OCI-LY7 (cell line): ENCODE measurements around the gene SECISBP2L. TPM values are rescaled to one million over a fixed set of nuclear protein-coding genes. Genes with fewer than 3 reads are reported as not detected.
"Not testable (repeated sequence)": the region's sequence is repeated elsewhere in the genome, so short reads cannot be mapped to it uniquely, and the experiment has no call there.

Experiments
- BruUV-seq: library from RNA; stranded (reverse); fragments of 400-500 nt; replicated peaks from 2 replicates; lab custom pipeline; 2021; lab: Mats Ljungman, UMichigan
- CTCF ChIA-PET: fragments of 300-600 bp; sonication (Branson Sonifier 250); formaldehyde crosslinking; loops from one replicate; lab custom pipeline; 2022; ENCODE audit warnings: antibody characterized with exemption; ENCODE audit not compliant: unreplicated experiment; lab: Charles Lee
- POLR2A ChIA-PET: fragments of 300-600 bp; sonication (Branson Sonifier 250); formaldehyde crosslinking; loops from one replicate; lab custom pipeline; 2022; ENCODE audit warnings: antibody characterized with exemption; lab: Charles Lee
- DNase-seq: peaks from one replicate; pipeline ENCODE4 v3.0.0-alpha.2; 2015; ENCODE audit warnings: low spot score
- H2AFZ ChIP-seq: fragments of 200-600 bp; sonication (generic), shearing (Covaris generic); 2 replicates; pipeline ENCODE4 v1.6.1; 2014; ENCODE audit warnings: mild to moderate bottlenecking, antibody characterized with exemption, low read length, moderate library complexity
- H3K27ac ChIP-seq: fragments of 200-600 bp; sonication (generic); 2 replicates; pipeline ENCODE4 v1.5.1; 2014; ENCODE audit warnings: mixed run types, low read depth, mild to moderate bottlenecking, moderate library complexity, low read length, inconsistent platforms; ENCODE audit not compliant: poor library complexity, severe bottlenecking
- H3K36me3 ChIP-seq: fragments of 200-600 bp; sonication (generic); 2 replicates; pipeline ENCODE4 v1.6.1; 2014; ENCODE audit warnings: mild to moderate bottlenecking, antibody characterized with exemption, low read length, moderate library complexity, mixed read lengths; ENCODE audit not compliant: insufficient read depth
- H3K4me1 ChIP-seq: fragments of 200-600 bp; sonication (generic); 2 replicates; pipeline ENCODE4 v1.5.1; 2014; ENCODE audit warnings: mild to moderate bottlenecking, low read length; ENCODE audit not compliant: insufficient read depth, poor library complexity, severe bottlenecking
- H3K4me2 ChIP-seq: fragments of 200-600 bp; sonication (generic); 2 replicates; pipeline ENCODE4 v1.6.1; 2014; ENCODE audit warnings: mild to moderate bottlenecking, low read length
- H3K4me3 ChIP-seq: fragments of 200-600 bp; sonication (generic); 2 replicates; pipeline ENCODE4 v1.5.1; 2014; ENCODE audit warnings: mild to moderate bottlenecking, low read depth, low read length; ENCODE audit not compliant: poor library complexity, severe bottlenecking
- H3K79me2 ChIP-seq: fragments of 200-600 bp; sonication (generic); 2 replicates; pipeline ENCODE4 v1.6.1; 2016; ENCODE audit warnings: low read depth, mild to moderate bottlenecking, low read length, moderate library complexity, mixed read lengths; ENCODE audit not compliant: insufficient read depth
- H3K9me2 ChIP-seq: fragments of 200-600 bp; sonication (generic); 2 replicates; pipeline ENCODE4 v1.6.1; 2016; ENCODE audit warnings: mild to moderate bottlenecking, low read length, mixed read lengths; ENCODE audit not compliant: insufficient read depth
- H3K9me3 ChIP-seq: fragments of 200-600 bp; sonication (generic); 2 replicates; pipeline ENCODE4 v1.6.1; 2014; ENCODE audit warnings: mild to moderate bottlenecking, mixed run types, low read length, mixed read lengths
- H4K20me1 ChIP-seq: fragments of 200-600 bp; sonication (generic); 2 replicates; pipeline ENCODE4 v1.6.1; 2014; ENCODE audit warnings: mild to moderate bottlenecking, antibody characterized with exemption, low read length, moderate library complexity, mixed read lengths; ENCODE audit not compliant: insufficient read depth
- CTCF ChIP-seq: fragments of 200-600 bp; sonication (generic); conservative IDR thresholded peaks from 2 replicates; pipeline ENCODE4 v1.5.1; 2014; ENCODE audit warnings: mild to moderate bottlenecking, antibody characterized with exemption, low read length, moderate library complexity, mixed read lengths
- EZH2phosphoT487 ChIP-seq: fragments of 200-600 bp; sonication (generic); IDR thresholded peaks from 2 replicates; pipeline ENCODE4 v1.6.1; 2018; ENCODE audit warnings: low read depth, borderline replicate concordance, mild to moderate bottlenecking, mixed run types, antibody characterized with exemption, low read length, moderate library complexity, mixed read lengths
- intact Hi-C: fragments of 100-400 bp; cut with micrococcal nuclease; formaldehyde crosslinking; loops from one replicate; pipeline ENCODE4 v1.10.0; 2022; ENCODE audit not compliant: unreplicated experiment
- total RNA-seq, 2 experiments: library from RNA; depleted of rRNA in 1 of 2; stranded (reverse); fragments of >200 nt in 1 of 2; shearing (Covaris generic) in 1 of 2; gene quantifications; 2 replicates each; pipeline ENCODE4 v1.2.3, GENCODE V29; 2014 to 2022

Gene SECISBP2L
- total RNA-seq, 2 experiments from 2014 or later, result 15.4 to 26.3 TPM

DNA sequence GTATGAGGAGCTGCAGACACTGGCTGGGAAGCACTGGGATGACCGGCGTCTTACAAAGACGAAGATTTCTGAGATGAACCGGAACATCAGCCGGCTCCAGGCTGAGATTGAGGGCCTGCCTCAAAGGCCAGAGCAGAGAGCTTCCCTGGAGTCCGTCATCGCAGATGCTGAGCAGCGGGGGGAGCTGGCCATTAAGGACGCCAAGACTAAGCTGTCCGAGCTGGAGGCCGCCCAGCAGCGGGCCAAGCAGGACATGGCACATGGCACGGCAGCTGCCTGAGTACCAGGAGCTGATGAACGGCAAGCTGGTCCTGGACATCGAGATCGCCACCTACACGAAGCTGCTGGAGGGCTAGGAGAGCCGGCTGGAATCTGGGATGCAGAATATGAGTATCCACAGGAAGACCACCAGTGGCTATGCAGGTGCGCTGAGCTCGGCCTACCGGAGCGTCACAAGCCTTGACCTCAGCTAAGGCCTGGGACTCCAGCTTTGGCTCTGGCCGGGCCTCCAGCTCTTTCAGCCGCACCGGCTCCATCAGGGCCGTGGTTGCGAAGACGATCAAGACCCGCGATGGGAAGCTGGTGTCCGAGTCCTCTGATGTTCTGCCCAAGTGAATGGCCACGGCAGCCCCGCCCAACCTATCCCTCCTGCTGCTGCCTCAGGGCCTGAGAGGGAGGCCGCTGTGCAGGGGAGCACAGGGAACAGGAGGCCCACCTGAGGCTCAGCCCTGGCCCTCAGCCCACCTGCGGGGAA is 73.3 kb downstream of the SECISBP2L start:
- no peak overlapping the region for H3K27ac ChIP-seq
- TF ChIP-seq EZH2phosphoT487, result no peak
- TF ChIP-seq CTCF, result no peak
- peaks cover 4% of the 10 kb centered on the region for H3K4me1 ChIP-seq
- H4K20me1 ChIP-seq, result no peaks in the 10 kb centered on the region
- no TSS peak for BruUV-seq
- intact Hi-C loops, result no loop called here
- H3K36me3 ChIP-seq, result no peaks in the 10 kb centered on the region
- ChIA-PET POLR2A (interaction anchor here (0.6 kb wide), 1 partner anchor 417 kb away, joined by 3 read pairs; no protein-coding TSS in a partner anchor), CTCF (interaction anchor here (0.8 to 1.6 kb wide), 2 partner anchors 11 to 19 kb away, joined by 3 to 4 read pairs; no protein-coding TSS in a partner anchor)
- H3K9me3 ChIP-seq, result no peaks in the 10 kb centered on the region
- no peaks in the 10 kb centered on the region for H3K9me2 ChIP-seq
- no peak overlapping the region for H3K4me2 ChIP-seq
- no peak for DNase-seq
- H2AFZ ChIP-seq, result no peak overlapping the region
- H3K4me3 ChIP-seq, result no peak overlapping the region
- no peaks in the 10 kb centered on the region for H3K79me2 ChIP-seq

DNA sequence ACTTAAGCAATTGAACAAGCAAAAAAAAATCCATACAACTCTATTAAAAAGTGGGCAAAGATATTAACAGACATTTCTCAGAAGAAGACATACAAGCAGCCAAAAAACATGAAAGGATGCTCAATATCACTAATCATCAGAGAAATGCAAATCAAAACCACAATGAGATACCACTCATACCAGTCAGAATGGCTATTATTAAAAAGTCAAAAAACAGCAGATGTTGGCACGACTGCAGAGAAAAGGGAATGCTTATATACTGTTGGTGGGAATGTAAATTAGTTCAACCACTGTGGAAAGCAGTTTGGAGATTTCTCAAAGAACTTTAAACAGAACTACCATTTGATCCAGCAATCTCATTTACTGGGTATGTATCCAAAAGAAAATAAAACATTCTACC is 75.3 kb downstream of the SECISBP2L start:
- H2AFZ ChIP-seq, DNase-seq, H3K9me2 ChIP-seq, CTCF ChIA-PET, H4K20me1 ChIP-seq, H3K36me3 ChIP-seq, H3K9me3 ChIP-seq, intact Hi-C loops, BruUV-seq, H3K27ac ChIP-seq, H3K4me2 ChIP-seq, H3K79me2 ChIP-seq, H3K4me1 ChIP-seq, H3K4me3 ChIP-seq: not testable (repeated sequence)
- POLR2A ChIA-PET, result interaction anchor here (0.6 kb wide), 1 partner anchor 9 kb away, joined by 3 read pairs; no protein-coding TSS in a partner anchor

GRCh38 chr15:48968066-48968465 is 78.2 kb downstream of the SECISBP2L start:
- no peak overlapping the region for H2AFZ ChIP-seq
- H3K9me2 ChIP-seq, result no peaks in the 10 kb centered on the region
- no peak for TF ChIP-seq CTCF
- TF ChIP-seq EZH2phosphoT487, result no peak
- no peaks in the 10 kb centered on the region for H4K20me1 ChIP-seq
- H3K79me2 ChIP-seq, result no peaks in the 10 kb centered on the region
- intact Hi-C loops, result no loop called here
- no peaks in the 10 kb centered on the region for H3K9me3 ChIP-seq
- POLR2A ChIA-PET, result interaction anchor here (1.5 kb wide), 1 partner anchor 14 kb away, joined by 3 read pairs; no protein-coding TSS in a partner anchor
- H3K36me3 ChIP-seq, result no peaks in the 10 kb centered on the region
- no peak overlapping the region for H3K4me2 ChIP-seq
- H3K4me3 ChIP-seq, result no peak overlapping the region
- BruUV-seq, result no TSS peak
- no peak for DNase-seq
- no peaks in the 10 kb centered on the region for H3K4me1 ChIP-seq
- CTCF ChIA-PET, result no interaction called here
- H3K27ac ChIP-seq, result no peak overlapping the region
